Neural cell (in vitro differentiated cells): ENCODE measurements around the gene ANKRD13C. TPM values are rescaled to one million over a fixed set of nuclear protein-coding genes. Genes with fewer than 3 reads are reported as not detected.
A peak's percentile ranks its signal among the peaks of the same experiment; 100 is the strongest.

Experiments
- H2AFZ ChIP-seq: fragments of 200-600, 300-800 bp; sonication (generic), shearing (Covaris generic); 2 replicates; pipeline ENCODE4 v1.6.0; 2014; ENCODE audit warnings: low read depth, mild to moderate bottlenecking, antibody characterized with exemption, low read length, moderate library complexity
- H3F3A ChIP-seq: fragments of 200-600 bp; shearing (Covaris generic); 2 replicates; pipeline ENCODE4 v1.6.1; 2016; ENCODE audit warnings: mild to moderate bottlenecking, moderate library complexity, mixed read lengths, antibody characterized with exemption, low read length; ENCODE audit not compliant: insufficient read depth, poor library complexity, severe bottlenecking
- H3K27ac ChIP-seq: fragments of 200-600, 300-800 bp; sonication (generic), shearing (Covaris generic); 2 replicates; pipeline ENCODE4 v1.5.1; 2014; ENCODE audit warnings: mild to moderate bottlenecking, low read length, moderate library complexity
- H3K27me3 ChIP-seq: fragments of 300-800, 200-600 bp; sonication (generic), shearing (Covaris generic); 2 replicates; pipeline ENCODE4 v1.6.0; 2014; ENCODE audit warnings: mild to moderate bottlenecking, low read depth, low read length, moderate library complexity; ENCODE audit not compliant: insufficient read depth
- H3K36me3 ChIP-seq: fragments of 300-800, 200-600 bp; sonication (generic), shearing (Covaris generic); 2 replicates; pipeline ENCODE4 v1.5.1; 2014; ENCODE audit warnings: mild to moderate bottlenecking, antibody characterized with exemption, low read length, moderate library complexity; ENCODE audit not compliant: insufficient read depth
- H3K4me2 ChIP-seq: fragments of 300-800, 200-600 bp; sonication (generic), shearing (Covaris generic); 2 replicates; pipeline ENCODE4 v1.6.0; 2014; ENCODE audit warnings: mild to moderate bottlenecking, low read length
- H3K4me3 ChIP-seq: fragments of 300-800, 200-600 bp; sonication (generic), shearing (Covaris generic); 2 replicates; pipeline ENCODE4 v1.5.1; 2014; ENCODE audit warnings: mild to moderate bottlenecking, low read length, moderate library complexity
- H3K79me2 ChIP-seq: fragments of 200-600 bp; shearing (Covaris generic); replicated peaks from 2 replicates; pipeline ENCODE4 v1.6.0; 2014; ENCODE audit warnings: mild to moderate bottlenecking, low read length, moderate library complexity; ENCODE audit not compliant: insufficient read depth
- H3K9ac ChIP-seq: fragments of 300-800, 200-600 bp; sonication (generic), shearing (Covaris generic); 2 replicates; pipeline ENCODE4 v1.6.1; 2016; ENCODE audit warnings: mild to moderate bottlenecking, low read length, mixed read lengths
- H3K9me2 ChIP-seq: fragments of 200-600 bp; shearing (Covaris generic); 2 replicates; pipeline ENCODE4 v1.6.1; 2016; ENCODE audit warnings: mild to moderate bottlenecking, low read length, mixed read lengths; ENCODE audit not compliant: insufficient read depth
- H3K9me3 ChIP-seq: fragments of 200-600, 300-800 bp; sonication (generic), shearing (Covaris generic); 2 replicates; pipeline ENCODE4 v1.6.1; 2016; ENCODE audit warnings: mild to moderate bottlenecking, mixed run types, low read length, moderate library complexity, mixed read lengths
- H4K20me1 ChIP-seq: fragments of 200-600 bp; shearing (Covaris generic); 2 replicates; pipeline ENCODE4 v1.6.1; 2016; ENCODE audit warnings: mild to moderate bottlenecking, mixed run types; ENCODE audit not compliant: insufficient read depth
- CTCF ChIP-seq: fragments of 450-650 bp; IDR thresholded peaks from 2 replicates; pipeline ENCODE4 v1.5.1; 2014; ENCODE audit warnings: antibody characterized with exemption, mild to moderate bottlenecking, moderate library complexity; ENCODE audit not compliant: poor library complexity, severe bottlenecking
- EP300 ChIP-seq: fragments of 450-650 bp; conservative IDR thresholded peaks from 2 replicates; pipeline ENCODE4 v1.6.1; 2014; ENCODE audit warnings: antibody characterized with exemption, mild to moderate bottlenecking, moderate library complexity; ENCODE audit not compliant: poor library complexity, severe bottlenecking
- EZH2 ChIP-seq: fragments of 200-600, 300-800 bp; shearing (Covaris generic), sonication (generic); IDR thresholded peaks from 2 replicates; pipeline ENCODE4 v1.6.1; 2014; ENCODE audit warnings: antibody characterized with exemption, low read length, borderline replicate concordance, mild to moderate bottlenecking; ENCODE audit not compliant: insufficient read depth, poor library complexity, severe bottlenecking
- MXI1 ChIP-seq: fragments of 450-650 bp; conservative IDR thresholded peaks from 2 replicates; pipeline ENCODE4 v1.6.1; 2014; ENCODE audit warnings: antibody characterized with exemption, mild to moderate bottlenecking; ENCODE audit not compliant: poor library complexity, severe bottlenecking
- POLR2AphosphoS5 ChIP-seq: IDR thresholded peaks from 2 replicates; pipeline ENCODE4 v1.6.1; 2012
- RAD21 ChIP-seq: fragments of 450-650 bp; conservative IDR thresholded peaks from 2 replicates; pipeline ENCODE4 v1.6.1; 2014; ENCODE audit warnings: antibody characterized with exemption, mild to moderate bottlenecking, moderate library complexity
- REST ChIP-seq: IDR thresholded peaks from 2 replicates; pipeline ENCODE4 v1.6.1; 2012; ENCODE audit warnings: borderline replicate concordance
- SMC3 ChIP-seq: fragments of 450-650 bp; conservative IDR thresholded peaks from 2 replicates; pipeline ENCODE4 v1.6.1; 2014; ENCODE audit warnings: antibody characterized with exemption, mild to moderate bottlenecking, moderate library complexity; ENCODE audit not compliant: poor library complexity
- TAF1 ChIP-seq: IDR thresholded peaks from 2 replicates; pipeline ENCODE4 v1.6.1; 2012; ENCODE audit warnings: low read depth
- polyA plus RNA-seq: library from polyadenylated mRNA; depleted of rRNA; stranded (reverse); fragments of >200 nt; gene quantifications from 2 replicates; pipeline ENCODE4 v1.2.3, GENCODE V29; 2014

The ANKRD13C gene
- polyA plus RNA-seq, 1 donor from 2014 or later: 53.3 TPM

GRCh38 chr1:70401974-70402373 lies 47.5 kb upstream of the ANKRD13C start:
- no peak overlapping the region for H3K4me3 ChIP-seq
- no peak overlapping the region for H3K9ac ChIP-seq
- no peak overlapping the region for H3K4me2 ChIP-seq
- no peaks in the 10 kb centered on the region for H3K27me3 ChIP-seq
- no peaks in the 10 kb centered on the region for H3K79me2 ChIP-seq
- no peaks in the 10 kb centered on the region for H3K9me2 ChIP-seq
- no peaks in the 10 kb centered on the region for H3K36me3 ChIP-seq
- H3F3A ChIP-seq: no peaks in the 10 kb centered on the region
- TF ChIP-seq SMC3: no peak
- no peak for TF ChIP-seq POLR2AphosphoS5
- TF ChIP-seq REST: no peak
- TF ChIP-seq EZH2: no peak
- TF ChIP-seq EP300: no peak
- no peaks in the 10 kb centered on the region for H3K9me3 ChIP-seq
- H4K20me1 ChIP-seq: no peaks in the 10 kb centered on the region
- no peak overlapping the region for H2AFZ ChIP-seq
- H3K27ac ChIP-seq: no peak overlapping the region

GRCh38 chr1:70400335-70400734 lies 45.8 kb upstream of the ANKRD13C start:
- H3K9me2 ChIP-seq: no peaks in the 10 kb centered on the region
- no peaks in the 10 kb centered on the region for H3F3A ChIP-seq
- H4K20me1 ChIP-seq: no peaks in the 10 kb centered on the region
- peak overlapping the region; percentile 45 for H3K27ac ChIP-seq
- no peak for TF ChIP-seq SMC3
- peak; percentile 35 for TF ChIP-seq EP300
- no peak for TF ChIP-seq CTCF
- TF ChIP-seq POLR2AphosphoS5: peak; percentile 43
- TF ChIP-seq MXI1: no peak
- TF ChIP-seq REST: no peak
- no peak for TF ChIP-seq RAD21
- no peak for TF ChIP-seq TAF1
- H3K36me3 ChIP-seq: no peaks in the 10 kb centered on the region
- H2AFZ ChIP-seq: no peak overlapping the region
- H3K4me2 ChIP-seq: peak overlapping the region; percentile 41
- H3K79me2 ChIP-seq: no peaks in the 10 kb centered on the region
- no peak overlapping the region for H3K4me3 ChIP-seq
- H3K9me3 ChIP-seq: no peaks in the 10 kb centered on the region
- H3K9ac ChIP-seq: no peak overlapping the region
- H3K27me3 ChIP-seq: no peaks in the 10 kb centered on the region
